ENCODE measurements around the gene MAST4. TPM values are rescaled to one million over a fixed set of nuclear protein-coding genes. Genes with fewer than 3 reads are reported as not detected.

MAST4 gene
- total RNA-seq, 4 donors from 2014 or later = 8.2 to 203 (median 35.5) TPM

GRCh38 chr5:67003935-67004729 lies 407.9 kb downstream of the MAST4 start:
- Histone ChIP-seq H3K27ac (peak overlapping the region; percentile 93 to 94), H3K27me3 (no peaks in the 10 kb centered on the region), H3K36me3 (no peaks in the 10 kb centered on the region), H3K9me3 (no peaks in the 10 kb centered on the region), H3K4me3 (peak overlapping the region; percentile 56 to 58), H3K4me1 (no peaks in the 10 kb centered on the region)
- peak; percentile 84 to 94 for DNase-seq
- peak; percentile 55 for TF ChIP-seq POLR2A (IDR thresholded peaks at IDR 0.05)
- no peak for TF ChIP-seq CTCF (IDR thresholded peaks at IDR 0.05)
- intact Hi-C loops (cut with DNase I; ENCODE audit: low total_unique reads) = loop anchor here (10.0 kb wide), 1 partner anchor 91 kb away; no protein-coding TSS in a partner anchor

GRCh38 chr5:67004730-67005350 lies 408.6 kb downstream of the MAST4 start:
- Histone ChIP-seq H3K4me1 (no peaks in the 10 kb centered on the region), H3K4me3 (peak overlapping the region; percentile 56 to 58), H3K27me3 (no peaks in the 10 kb centered on the region), H3K9me3 (no peaks in the 10 kb centered on the region), H3K27ac (peak overlapping the region; percentile 93 to 94), H3K36me3 (no peaks in the 10 kb centered on the region)
- TF ChIP-seq CTCF (IDR thresholded peaks at IDR 0.05) (no peak), POLR2A (IDR thresholded peaks at IDR 0.05) (no peak)
- DNase-seq = no peak
- intact Hi-C loops (cut with DNase I; ENCODE audit: low total_unique reads) = loop anchor here (10.0 kb wide), 1 partner anchor 90 kb away; no protein-coding TSS in a partner anchor

- Histone ChIP-seq H3K9me3 (no peaks in the 10 kb centered on the region), H3K36me3 (no peaks in the 10 kb centered on the region), H3K27ac (peak overlapping the region; percentile 93 to 94), H3K4me1 (no peaks in the 10 kb centered on the region), H3K27me3 (no peaks in the 10 kb centered on the region), H3K4me3 (peak overlapping the region; percentile 56 to 58)
- TF ChIP-seq POLR2A (IDR thresholded peaks at IDR 0.05) = no peak
- TF ChIP-seq CTCF (IDR thresholded peaks at IDR 0.05) = no peak
- intact Hi-C loops (cut with DNase I; ENCODE audit: low total_unique reads) = loop anchor here (10.0 kb wide), 1 partner anchor 89 kb away; no protein-coding TSS in a partner anchor
- no peak for DNase-seq
Measured at GRCh38 chr5:67005737-67006499, 409.7 kb downstream of the MAST4 start.

GRCh38 chr5:67006500-67006848 lies 410.3 kb downstream of the MAST4 start:
- Histone ChIP-seq H3K4me3 (peak overlapping the region in 1 of 2 donors; percentile 56), H3K27ac (no peak overlapping the region), H3K4me1 (no peaks in the 10 kb centered on the region), H3K27me3 (no peaks in the 10 kb centered on the region), H3K9me3 (no peaks in the 10 kb centered on the region), H3K36me3 (no peaks in the 10 kb centered on the region)
- intact Hi-C loops (cut with DNase I; ENCODE audit: low total_unique reads) = loop anchor here (10.0 kb wide), 1 partner anchor 88 kb away; no protein-coding TSS in a partner anchor
- DNase-seq = no peak
- no peak for TF ChIP-seq CTCF (IDR thresholded peaks at IDR 0.05)
- TF ChIP-seq POLR2A (IDR thresholded peaks at IDR 0.05) = no peak

Measured in uterus (tissue), 4 donors.